MM.1S (cell line): ENCODE data around the gene VSIG4.

Experiments
- DNase-seq: peaks from one replicate; pipeline ENCODE4 v3.0.0-alpha.2; 2015
- H2AFZ ChIP-seq: fragments of 300-600 bp; sonication (generic); 2 replicates; pipeline ENCODE4 v1.6.0; 2016; ENCODE audit warnings: antibody characterized with exemption, low read length
- H3F3A ChIP-seq: fragments of 300-600 bp; sonication (generic); 2 replicates; pipeline ENCODE4 v1.6.1; 2016; ENCODE audit warnings: mild to moderate bottlenecking, antibody characterized with exemption, low read length, moderate library complexity, mixed read lengths; ENCODE audit not compliant: insufficient read depth
- H3K27ac ChIP-seq: fragments of 300-600 bp; sonication (generic); 2 replicates; pipeline ENCODE4 v1.5.1; 2016; ENCODE audit warnings: mild to moderate bottlenecking, low read length
- H3K27me3 ChIP-seq: fragments of 300-600 bp; sonication (generic); replicated peaks from 2 replicates; pipeline ENCODE4 v1.6.0; 2016; ENCODE audit warnings: low read length; ENCODE audit not compliant: insufficient read depth
- H3K36me3 ChIP-seq: fragments of 300-600 bp; sonication (generic); replicated peaks from 2 replicates; pipeline ENCODE4 v1.6.1; 2016; ENCODE audit warnings: mild to moderate bottlenecking, low read length, mixed read lengths; ENCODE audit not compliant: insufficient read depth
- H3K4me1 ChIP-seq: fragments of 300-600 bp; sonication (generic); 2 replicates; pipeline ENCODE4 v1.6.1; 2016; ENCODE audit warnings: low read length, mixed read lengths
- H3K4me2 ChIP-seq: fragments of 300-600 bp; sonication (generic); 2 replicates; pipeline ENCODE4 v1.6.0; 2016; ENCODE audit warnings: low read depth, low read length
- H3K4me3 ChIP-seq: fragments of 300-600 bp; sonication (generic); 2 replicates; pipeline ENCODE4 v1.5.1; 2016; ENCODE audit warnings: low read length, mixed read lengths
- H3K79me2 ChIP-seq: fragments of 300-600 bp; sonication (generic); 2 replicates; pipeline ENCODE4 v1.6.1; 2016; ENCODE audit warnings: mixed run types, low read length, mixed read lengths
- H3K9ac ChIP-seq: fragments of 300-600 bp; sonication (generic); 2 replicates; pipeline ENCODE4 v1.6.1; 2016; ENCODE audit warnings: low read length, mixed read lengths
- H3K9me2 ChIP-seq: fragments of 300-600 bp; sonication (generic); replicated peaks from 2 replicates; pipeline ENCODE4 v1.6.1; 2016; ENCODE audit warnings: mild to moderate bottlenecking, low read length, mixed read lengths; ENCODE audit not compliant: insufficient read depth
- H3K9me3 ChIP-seq: fragments of 300-600 bp; sonication (generic); replicated peaks from 2 replicates; pipeline ENCODE4 v1.6.1; 2016; ENCODE audit warnings: mild to moderate bottlenecking, low read length, mixed read lengths; ENCODE audit not compliant: insufficient read depth
- H4K20me1 ChIP-seq: fragments of 300-600 bp; sonication (generic); 2 replicates; pipeline ENCODE4 v1.6.1; 2016; ENCODE audit warnings: mild to moderate bottlenecking, low read length, moderate library complexity, mixed read lengths; ENCODE audit not compliant: insufficient read depth
- CTCF ChIP-seq: fragments of 300-600 bp; sonication (generic); IDR thresholded peaks from 2 replicates; pipeline ENCODE4 v1.5.1; 2016; ENCODE audit warnings: antibody characterized with exemption, low read length, mixed read lengths
- EZH2 ChIP-seq: fragments of 300-600 bp; sonication (generic); optimal IDR thresholded peaks from 2 replicates; pipeline ENCODE3; 2017; ENCODE audit warnings: low read depth, mild to moderate bottlenecking, antibody characterized with exemption, low read length, mixed read lengths
- EZH2phosphoT487 ChIP-seq: fragments of 300-600 bp; sonication (generic); IDR thresholded peaks from 2 replicates; pipeline ENCODE4 v1.6.1; 2018; ENCODE audit warnings: antibody characterized with exemption, low read length

Gene VSIG4

GRCh38 chrX:66022632-66023384 lies 17.1 kb downstream of the VSIG4 start:
- H3K4me3 ChIP-seq = no peak overlapping the region
- no peaks in the 10 kb centered on the region for H3F3A ChIP-seq
- no peak for DNase-seq
- no peaks in the 10 kb centered on the region for H3K36me3 ChIP-seq
- H3K9me2 ChIP-seq = no peaks in the 10 kb centered on the region
- no peaks in the 10 kb centered on the region for H3K9me3 ChIP-seq
- H2AFZ ChIP-seq = no peak overlapping the region
- no peak overlapping the region for H3K4me2 ChIP-seq
- H3K27me3 ChIP-seq = no peaks in the 10 kb centered on the region
- TF ChIP-seq EZH2 (no peak), CTCF (peak; percentile 24; the same call in 1 of the 2 replicates)
- H3K79me2 ChIP-seq = no peaks in the 10 kb centered on the region
- H3K9ac ChIP-seq = no peak overlapping the region
- no peak overlapping the region for H3K27ac ChIP-seq
- no peaks in the 10 kb centered on the region for H4K20me1 ChIP-seq
- peaks cover 19% of the 10 kb centered on the region for H3K4me1 ChIP-seq

- no peaks in the 10 kb centered on the region for H3K9me3 ChIP-seq
- no peaks in the 10 kb centered on the region for H3F3A ChIP-seq
- H3K36me3 ChIP-seq = no peaks in the 10 kb centered on the region
- no peak overlapping the region for H2AFZ ChIP-seq
- DNase-seq = no peak
- no peaks in the 10 kb centered on the region for H3K27me3 ChIP-seq
- no peak overlapping the region for H3K4me3 ChIP-seq
- H4K20me1 ChIP-seq = no peaks in the 10 kb centered on the region
- H3K27ac ChIP-seq = no peak overlapping the region
- no peak overlapping the region for H3K4me2 ChIP-seq
- peaks cover 27% of the 10 kb centered on the region for H3K4me1 ChIP-seq
- H3K9me2 ChIP-seq = no peaks in the 10 kb centered on the region
- TF ChIP-seq EZH2phosphoT487 = no peak
- TF ChIP-seq EZH2 = no peak
- no peak for TF ChIP-seq CTCF
- no peaks in the 10 kb centered on the region for H3K79me2 ChIP-seq
- no peak overlapping the region for H3K9ac ChIP-seq
Measured at GRCh38 chrX:66021765-66022631, 17.9 kb downstream of the VSIG4 start.

- no peak for TF ChIP-seq EZH2
- TF ChIP-seq CTCF = no peak
- no peak for TF ChIP-seq EZH2phosphoT487
- peaks cover 33% of the 10 kb centered on the region for H3K4me1 ChIP-seq
- no peaks in the 10 kb centered on the region for H3K36me3 ChIP-seq
- no peaks in the 10 kb centered on the region for H4K20me1 ChIP-seq
- no peak overlapping the region for H3K4me2 ChIP-seq
- no peak overlapping the region for H3K4me3 ChIP-seq
- H2AFZ ChIP-seq = no peak overlapping the region
- no peaks in the 10 kb centered on the region for H3K9me3 ChIP-seq
- H3K9ac ChIP-seq = no peak overlapping the region
- H3K27me3 ChIP-seq = no peaks in the 10 kb centered on the region
- no peaks in the 10 kb centered on the region for H3K79me2 ChIP-seq
- no peak overlapping the region for H3K27ac ChIP-seq
- no peaks in the 10 kb centered on the region for H3F3A ChIP-seq
- no peak for DNase-seq
- H3K9me2 ChIP-seq = no peaks in the 10 kb centered on the region
Measured at GRCh38 chrX:66021401-66021764, 18.5 kb downstream of the VSIG4 start.
